ENCODE data around the gene NFIB.

DNA sequence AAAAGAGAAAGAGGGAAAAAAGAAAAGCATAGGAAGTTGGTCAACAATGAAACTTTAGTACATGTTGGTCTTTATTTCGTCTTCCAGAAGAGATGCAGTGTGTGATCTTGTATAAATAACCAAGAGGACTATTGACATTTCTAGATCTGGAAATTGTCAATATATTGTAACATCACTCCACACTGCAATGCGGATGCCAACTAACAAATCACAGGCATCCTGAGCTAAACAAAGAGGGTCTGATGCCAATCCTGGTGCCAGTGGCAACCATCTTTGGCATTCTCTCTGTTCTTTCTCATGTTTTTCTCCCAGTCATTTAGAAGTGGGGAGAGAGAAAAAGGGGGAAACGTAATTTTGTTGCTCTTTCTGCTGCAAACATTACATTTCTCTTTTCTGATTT lies 9.7 kb downstream of the NFIB start:
- TF ChIP-seq EZH2phosphoT487 (IDR thresholded peaks at IDR 0.05; ENCODE audit: insufficient read depth, low read depth) (no peak), EZH2 (IDR thresholded peaks at IDR 0.05; ENCODE audit: insufficient read depth, poor library complexity, severe bottlenecking) (no peak)

All from GM23248 (cell line).